HepG2 (cell line): Measurements from ENCODE around the gene EGF. TPM values are rescaled to one million over a fixed set of nuclear protein-coding genes. Genes with fewer than 3 reads are reported as not detected.

ENCODE experiments used
- ATAC-seq: fragments of 200-7000 bp; cut with Tn5 transposase; 3 replicates; pipeline ENCODE4 v1.9.1; 2020; ENCODE audit warnings: mild to moderate bottlenecking, moderate library complexity
- BruUV-seq: library from RNA; stranded (reverse); fragments of 400-500 nt; replicated peaks from 2 replicates; lab custom pipeline; 2021; lab: Mats Ljungman, UMichigan
- CTCF ChIA-PET: fragments of 300-600 bp; formaldehyde crosslinking; extraction: SDS; loops from one replicate; lab custom pipeline; 2021; ENCODE audit warnings: low total read pairs, inconsistent platforms, low intra/inter-chr PET ratio; lab: Yijun Ruan, JAX
- POLR2A ChIA-PET: fragments of 350-600 bp; sonication (Branson Sonifier 250); formaldehyde crosslinking; loops from one replicate; lab custom pipeline; 2020; ENCODE audit warnings: antibody characterized with exemption, inconsistent platforms; lab: Yijun Ruan, JAX
- DNase-seq: peaks from one replicate; pipeline ENCODE4 v3.0.0-alpha.2; 2015; ENCODE audit warnings: low spot score
- FAIRE-seq: peaks from 3 replicates; lab custom pipeline; 2011; peaks lifted over from hg19 to GRCh38; lab: Jason Lieb, UNC
- H2AFZ ChIP-seq: one replicate; pipeline ENCODE4 v1.6.1; 2011; ENCODE audit warnings: low read length, inconsistent platforms
- H3K27ac ChIP-seq: fragments of 300-600 bp; 3 replicates; pipeline ENCODE4 v1.8.0; 2011; ENCODE audit warnings: mixed run types, mild to moderate bottlenecking, mixed read lengths, low read length, inconsistent platforms; ENCODE audit not compliant: insufficient read depth; ENCODE audit errors: extremely low read length
- H3K27me3 ChIP-seq, 2 experiments: fragments of 200-600 bp in 1 of 2; 2 replicates in 1 of 2; 3 replicates in 1 of 2; pipeline versions ENCODE4 v1.6.0 to v1.8.0; 2011; ENCODE audit warnings: low read length in 2 of 2, mild to moderate bottlenecking in 2 of 2, moderate library complexity in 2 of 2, inconsistent platforms in 1 of 2; ENCODE audit not compliant: insufficient read depth in 2 of 2, control insufficient read depth in 1 of 2
- H3K36me3 ChIP-seq, 2 experiments: fragments of 200-600 bp in 1 of 2; replicated peaks in 1 of 2; 2 replicates in 1 of 2; 3 replicates in 1 of 2; pipeline versions ENCODE4 v1.5.1 to v1.8.0; 2011; ENCODE audit warnings: low read length in 2 of 2, inconsistent platforms in 1 of 2; ENCODE audit not compliant: insufficient read depth in 2 of 2, control insufficient read depth in 1 of 2
- H3K4me1 ChIP-seq: 2 replicates; pipeline ENCODE4 v1.5.1; 2012; ENCODE audit warnings: low read length, inconsistent platforms; ENCODE audit not compliant: insufficient read depth
- H3K4me2 ChIP-seq: 2 replicates; pipeline ENCODE4 v1.6.0; 2011; ENCODE audit warnings: low read depth, low read length, inconsistent platforms
- H3K4me3 ChIP-seq, 3 experiments: fragments of 200-600 bp in 1 of 3; sonication (generic), shearing (Covaris generic) in 1 of 3; replicated peaks in 1 of 3; 2 replicates each; pipeline ENCODE4 v1.5.1; 2011 to 2016; ENCODE audit warnings: low read length in 3 of 3, inconsistent platforms in 2 of 3, low read depth in 2 of 3, mild to moderate bottlenecking in 2 of 3, control low read depth in 1 of 3, mixed read lengths in 1 of 3; ENCODE audit not compliant: insufficient read depth in 1 of 3
- H3K79me2 ChIP-seq: one replicate; pipeline ENCODE4 v1.6.1; 2011; ENCODE audit warnings: low read length, inconsistent platforms; ENCODE audit not compliant: insufficient read depth
- H3K9ac ChIP-seq: 2 replicates; pipeline ENCODE4 v1.6.0; 2011; ENCODE audit warnings: mild to moderate bottlenecking, low read depth, low read length, inconsistent platforms; ENCODE audit not compliant: insufficient read depth
- H3K9me3 ChIP-seq: 2 replicates; pipeline ENCODE4 v1.5.1; 2012; ENCODE audit warnings: mild to moderate bottlenecking, low read length
- H4K20me1 ChIP-seq: 2 replicates; pipeline ENCODE4 v1.6.0; 2011; ENCODE audit warnings: inconsistent platforms, mild to moderate bottlenecking, low read length, moderate library complexity; ENCODE audit not compliant: insufficient read depth
- CENPX ChIP-seq: sonication (generic); formaldehyde crosslinking; IDR thresholded peaks from 2 replicates; pipeline ENCODE4 v1.9.0; 2021; ENCODE audit warnings: mild to moderate bottlenecking, missing genetic modification reagents, moderate library complexity
- GZF1 ChIP-seq: sonication (generic); formaldehyde crosslinking; IDR thresholded peaks from 2 replicates; pipeline ENCODE4 v1.5.1; 2020; ENCODE audit warnings: mild to moderate bottlenecking, missing genetic modification reagents
- HES4 ChIP-seq: sonication (generic); formaldehyde crosslinking; IDR thresholded peaks from 2 replicates; pipeline ENCODE4 v1.9.0; 2021; ENCODE audit warnings: mild to moderate bottlenecking, missing genetic modification reagents, borderline replicate concordance
- HOMEZ ChIP-seq: IDR thresholded peaks from 2 replicates; pipeline ENCODE4 v1.6.1; 2016; ENCODE audit warnings: low read depth
- KDM3A ChIP-seq: IDR thresholded peaks from 2 replicates; pipeline ENCODE4 v1.6.1; 2018; ENCODE audit warnings: low read depth, missing compliant biosample characterization
- LBX2 ChIP-seq: sonication (generic); formaldehyde crosslinking; IDR thresholded peaks from 2 replicates; pipeline ENCODE4 v1.5.0; 2020; ENCODE audit warnings: missing genetic modification reagents, mild to moderate bottlenecking, borderline replicate concordance
- MEF2D ChIP-seq: sonication (generic); formaldehyde crosslinking; IDR thresholded peaks from 2 replicates; pipeline ENCODE4 v1.5.1; 2020; ENCODE audit warnings: mild to moderate bottlenecking, missing genetic modification reagents
- MTA3 ChIP-seq: sonication (generic); formaldehyde crosslinking; IDR thresholded peaks from 2 replicates; pipeline ENCODE4 v1.4.0; 2020; ENCODE audit warnings: missing genetic modification reagents
- NRL ChIP-seq: sonication (generic); formaldehyde crosslinking; IDR thresholded peaks from 2 replicates; pipeline ENCODE4 v1.5.0; 2020; ENCODE audit warnings: missing genetic modification reagents, mild to moderate bottlenecking, moderate library complexity, borderline replicate concordance
- RNF2 ChIP-seq: fragments of 450-650 bp; conservative IDR thresholded peaks from 2 replicates; pipeline ENCODE4 v1.6.1; 2016; ENCODE audit warnings: low read depth
- SMYD3 ChIP-seq: sonication (generic); formaldehyde crosslinking; IDR thresholded peaks from 2 replicates; pipeline ENCODE4 v1.8.1; 2023; ENCODE audit warnings: mild to moderate bottlenecking, missing genetic modification reagents
- SP5 ChIP-seq: IDR thresholded peaks from 2 replicates; pipeline ENCODE4 v1.6.1; 2016; ENCODE audit warnings: low read depth, borderline replicate concordance
- STAG1 ChIP-seq: sonication (generic); formaldehyde crosslinking; IDR thresholded peaks from 2 replicates; pipeline ENCODE4 v1.4.0; 2020; ENCODE audit warnings: missing genetic modification reagents
- TEAD2 ChIP-seq: sonication (generic); formaldehyde crosslinking; IDR thresholded peaks from 2 replicates; pipeline ENCODE4 v1.9.0; 2021; ENCODE audit warnings: missing genetic modification reagents
- ZBTB4 ChIP-seq: sonication (generic); formaldehyde crosslinking; IDR thresholded peaks from 2 replicates; pipeline ENCODE4 v1.4.0; 2020; ENCODE audit warnings: missing genetic modification reagents, mild to moderate bottlenecking, borderline replicate concordance
- ZNF775 ChIP-seq: sonication (generic); formaldehyde crosslinking; IDR thresholded peaks from 2 replicates; pipeline ENCODE4 v1.4.0; 2020; ENCODE audit warnings: missing genetic modification reagents, mild to moderate bottlenecking, moderate library complexity, borderline replicate concordance
- ZNF781 ChIP-seq: sonication (generic); formaldehyde crosslinking; IDR thresholded peaks from 2 replicates; pipeline ENCODE4 v1.5.1; 2020; ENCODE audit warnings: borderline replicate concordance, mild to moderate bottlenecking, missing genetic modification reagents; ENCODE audit errors: not compliant biosample characterization
- WGBS: methylation state at CpG from one replicate; pipeline ENCODE4 v1.1.6; 2017; ENCODE audit warnings: low lambda C conversion rate; 5-methylcytosine and 5-hydroxymethylcytosine counted together
- in situ Hi-C: cut with HindIII; loops from 2 replicates; pipeline ENCODE4 v1.10.0; 2017; ENCODE audit warnings: low pct_unique_long_range_greater_than_20kb; ENCODE audit not compliant: extremely low pct_ligation_motif_present
- intact Hi-C: fragments of 100-400 bp; cut with micrococcal nuclease; formaldehyde crosslinking; loops from one replicate; pipeline ENCODE4 v1.10.0; 2022; ENCODE audit not compliant: unreplicated experiment
- polyA plus RNA-seq, 8 experiments: library from polyadenylated mRNA; depleted of rRNA in 3 of 8; stranded (reverse) in 7 of 8; unstranded in 1 of 8; fragments of >200 nt; fragmentation: Illumina TruSeq in 4 of 8; extraction: Trizol in 4 of 8; gene quantifications; 2 replicates each; pipeline versions ENCODE4 v1.2.1 to v1.2.3, GENCODE V29; 2011 to 2016; ENCODE audit warnings: low read depth in 4 of 8, missing spikeins in 1 of 8, mixed read lengths in 1 of 8; ENCODE audit not compliant: insufficient read depth in 1 of 8
- total RNA-seq, 5 experiments: library from RNA; depleted of rRNA; stranded (reverse); fragments of >200 nt; fragmentation: Illumina TruSeq; extraction: Trizol; gene quantifications; 2 replicates each; pipeline ENCODE4 v1.2.3, GENCODE V29; 2016; ENCODE audit warnings: low read depth in 1 of 5

The EGF gene
- total and polyA plus RNA-seq, 2 of the 13 experiments (the other 11 are each of a cell fraction or from before 2014, with no cell fraction given): 0.07 to 0.08 TPM

DNA sequence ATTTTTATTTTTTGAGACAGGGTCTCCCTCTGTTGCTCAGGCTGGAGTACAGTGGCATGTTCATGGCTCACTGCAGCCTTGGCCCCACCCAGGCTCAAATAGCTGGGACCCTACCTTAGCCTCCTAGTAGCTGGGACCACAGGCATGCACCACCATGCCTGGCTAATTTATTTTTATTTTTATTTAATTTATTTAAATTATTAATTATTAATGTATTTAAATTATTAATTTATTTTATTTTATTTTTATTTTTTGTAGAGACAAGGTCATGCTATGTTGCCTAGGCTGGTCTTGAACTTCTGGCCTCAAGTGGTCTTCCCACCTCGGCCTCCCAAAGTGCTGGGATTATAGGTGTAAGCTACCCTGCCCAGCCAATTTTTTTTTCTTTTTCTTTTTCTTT is 69.3 kb downstream of the EGF start (continued):
- TF ChIP-seq MTA3 (CRISPR knock-in tag): no peak
- no peak for TF ChIP-seq NRL (CRISPR knock-in tag)
- TF ChIP-seq ZBTB4 (CRISPR knock-in tag): no peak
- TF ChIP-seq KDM3A (CRISPR knock-in tag): no peak
- no peak for TF ChIP-seq SP5 (CRISPR knock-in tag)
- TF ChIP-seq GZF1 (CRISPR knock-in tag): no peak
- no peak for TF ChIP-seq CENPX
- TF ChIP-seq SMYD3 (CRISPR knock-in tag): no peak
- no peak for TF ChIP-seq HES4 (CRISPR knock-in tag)

DNA sequence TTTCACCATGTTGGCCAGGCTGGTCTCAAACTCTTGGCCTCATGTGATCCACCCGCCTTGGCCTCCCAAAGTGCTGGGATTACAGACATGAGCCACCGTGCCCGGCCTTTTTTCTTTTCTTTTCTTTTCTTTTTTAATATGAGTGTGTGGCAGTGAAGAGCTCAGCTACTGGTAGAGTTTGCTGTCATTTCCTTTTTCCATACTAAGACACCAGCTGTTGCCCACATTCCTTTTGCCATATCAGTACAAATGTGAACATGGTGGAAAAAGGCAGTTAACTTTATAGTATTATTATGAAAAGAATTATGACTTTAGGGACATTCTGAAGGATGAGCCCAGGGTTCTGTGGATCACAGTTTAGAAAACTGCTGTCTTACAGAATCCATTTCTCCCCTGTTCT is 69.8 kb downstream of the EGF start:
- H3K9ac ChIP-seq: no peak overlapping the region
- ATAC-seq (no peak), FAIRE-seq (no peak), DNase-seq (no peak)
- ChIA-PET POLR2A (no interaction called here), CTCF (no interaction called here)
- no peaks in the 10 kb centered on the region for H3K36me3 ChIP-seq
- no TSS peak for BruUV-seq
- in situ Hi-C loops (no loop called here), intact Hi-C loops (no loop called here)
- no peak overlapping the region for H3K27ac ChIP-seq
- H3K4me1 ChIP-seq: no peaks in the 10 kb centered on the region
- H4K20me1 ChIP-seq: no peaks in the 10 kb centered on the region
- no peaks in the 10 kb centered on the region for H3K9me3 ChIP-seq
- no peak overlapping the region for H3K4me2 ChIP-seq
- H2AFZ ChIP-seq: no peak overlapping the region
- WGBS: 33% methylated on average over 3 of the region's 3 CpGs
- no peaks in the 10 kb centered on the region for H3K79me2 ChIP-seq
- no peak overlapping the region for H3K4me3 ChIP-seq
- no peaks in the 10 kb centered on the region for H3K27me3 ChIP-seq
- TF ChIP-seq ZNF781 (CRISPR knock-in tag) (no peak), RNF2 (no peak), STAG1 (no peak), ZNF775 (no peak), LBX2 (no peak), MEF2D (no peak), NRL (CRISPR knock-in tag) (no peak), HOMEZ (CRISPR knock-in tag) (no peak), TEAD2 (CRISPR knock-in tag) (no peak)
